Measurements from ENCODE around the gene DECR2. TPM values are rescaled to one million over a fixed set of nuclear protein-coding genes. Genes with fewer than 3 reads are reported as not detected.

Gene DECR2, protein sequence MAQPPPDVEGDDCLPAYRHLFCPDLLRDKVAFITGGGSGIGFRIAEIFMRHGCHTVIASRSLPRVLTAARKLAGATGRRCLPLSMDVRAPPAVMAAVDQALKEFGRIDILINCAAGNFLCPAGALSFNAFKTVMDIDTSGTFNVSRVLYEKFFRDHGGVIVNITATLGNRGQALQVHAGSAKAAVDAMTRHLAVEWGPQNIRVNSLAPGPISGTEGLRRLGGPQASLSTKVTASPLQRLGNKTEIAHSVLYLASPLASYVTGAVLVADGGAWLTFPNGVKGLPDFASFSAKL
- total RNA-seq (2011; cell fraction: chromatin; rRNA removed; ENCODE audit: low replicate concordance) = 27.0 and 84.4 TPM in 2 replicates
- total RNA-seq (2011; cell fraction: nucleolus; rRNA removed) = 49.9 and 50.8 TPM in 2 replicates
- 40.5 and 41.6 TPM in 2 replicates for total RNA-seq (2011; cell fraction: nucleoplasm; rRNA removed)
- total RNA-seq (2014; rRNA removed) = 16.8 and 18.4 TPM in 2 replicates
- 3.2 and 5.6 TPM in 2 replicates for total RNA-seq (2014; rRNA removed; fragmentation: Illumina TruSeq; extraction: Trizol)
- total RNA-seq (2015; rRNA removed; fragmentation: Illumina TruSeq; extraction: Trizol) = 10.3 and 10.6 TPM in 2 replicates
- 22.9 and 23.1 TPM in 2 replicates for total RNA-seq (2021)
- polyA plus RNA-seq (2011; rRNA removed) = 13.9 and 21.6 TPM in 2 replicates
- polyA plus RNA-seq (2011; cell fraction: cytosol; rRNA removed) = 22.5 and 45.9 TPM in 2 replicates
- polyA plus RNA-seq (2011; cell fraction: nucleus; rRNA removed) = 71.0 and 103 TPM in 2 replicates
- 18.3 and 22.5 TPM in 2 replicates for polyA plus RNA-seq (2012)
- 6.9 and 13.4 TPM in 2 replicates for polyA plus RNA-seq (2014; fragmentation: Illumina TruSeq; extraction: Trizol)
- polyA plus RNA-seq (2014; fragmentation: Nextera tagmentation; extraction: Ambion mirVana) = 1 to 10 TPM; 1.0 to 2.1 TPM
- polyA plus RNA-seq (2014; rRNA removed) = 31.9 and 33.1 TPM in 2 replicates
- 1.9 and 3.6 TPM in 2 replicates for polyA minus RNA-seq (2011; rRNA and poly(A)+ RNA removed)
- 7.8 and 10.6 TPM in 2 replicates for polyA minus RNA-seq (2011; cell fraction: cytosol; rRNA and poly(A)+ RNA removed)
- polyA minus RNA-seq (2011; cell fraction: nucleus; rRNA and poly(A)+ RNA removed) = 10.1 and 11.2 TPM in 2 replicates
- percentile 64 among the genes with signal in this experiment for Bru-seq, nascent RNA
- BruChase-seq, experiment 1, labeled RNA remaining after a 2-hour chase = percentile 53 among the genes with signal in this experiment
- BruChase-seq, experiment 2, labeled RNA remaining after a 6-hour chase = percentile 59 among the genes with signal in this experiment
- long read RNA-seq, experiment 1, transcript DECR2-201 (9 exons, 1,615 nt) = major isoform, 25 of 57 reads
- long read RNA-seq, experiment 1, partial matches to known transcripts = 14 of 57 reads
- long read RNA-seq, experiment 1, other reads (novel, unspliced or antisense) = 17 of 57 reads
- long read RNA-seq, experiment 2, transcript DECR2-201 (9 exons, 1,615 nt) = major isoform, 8 of 15 reads
- long read RNA-seq, experiment 2, partial matches to known transcripts = 1 of 15 reads
- long read RNA-seq, experiment 2, other reads (novel, unspliced or antisense) = 6 of 15 reads
- long read RNA-seq, experiment 3, transcript DECR2-201 (9 exons, 1,615 nt) = major isoform, 15 of 21 reads
- long read RNA-seq, experiment 3, partial matches to known transcripts = 1 of 21 reads
- long read RNA-seq, experiment 3, other reads (novel, unspliced or antisense) = 5 of 21 reads

DNA sequence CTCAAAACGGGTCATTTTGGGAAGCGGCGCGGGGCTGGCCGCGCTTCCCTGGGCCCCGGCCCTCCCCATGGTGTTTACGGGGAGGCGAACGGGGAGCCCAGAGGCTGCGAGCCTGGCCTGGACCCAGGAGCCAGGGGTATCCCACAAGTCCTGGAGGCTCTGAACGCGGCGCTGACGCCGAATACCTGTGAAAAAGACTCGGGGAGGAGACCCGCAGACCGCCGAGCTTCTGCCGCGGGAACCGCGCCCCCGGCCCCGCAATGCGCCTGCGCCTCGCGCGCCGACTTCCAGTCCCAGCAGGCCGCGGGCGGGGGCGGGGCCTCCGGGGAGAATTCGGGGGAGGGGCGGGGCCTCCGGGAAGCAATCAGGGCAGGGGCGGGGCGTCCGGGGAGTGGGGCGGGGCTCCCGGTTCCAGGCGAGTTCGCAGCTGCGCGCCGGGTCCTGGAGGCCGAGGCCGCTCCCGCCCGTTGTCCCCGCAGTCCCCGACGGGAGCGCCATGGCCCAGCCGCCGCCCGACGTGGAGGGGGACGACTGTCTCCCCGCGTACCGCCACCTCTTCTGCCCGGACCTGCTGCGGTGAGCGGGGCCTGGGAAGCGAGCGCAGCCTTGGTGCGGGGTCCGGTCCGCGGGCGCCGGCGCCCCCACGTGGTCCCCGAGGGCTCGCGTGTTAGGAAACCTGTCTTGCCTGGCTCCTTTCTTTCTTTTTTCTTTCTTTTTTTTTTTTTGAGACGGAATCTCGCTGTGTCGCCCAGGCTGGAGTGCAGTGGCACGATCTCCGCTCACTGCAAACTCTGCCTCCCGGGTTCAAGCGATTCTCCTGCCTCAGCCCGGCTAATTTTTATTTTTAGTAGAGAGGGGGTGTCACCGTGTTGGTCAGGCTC lies at the start of gene DECR2:
Gene DECR2 (plus strand): TSS at position 418 of the 881 bp plus-strand sequence. CDS start 79 bp downstream, at position 497.
- no peaks in the 10 kb centered on the region for H3K9me1 ChIP-seq (ENCODE audit: control insufficient read depth, insufficient read depth, low read length)
- no peaks in the 10 kb centered on the region for H4K20me1 ChIP-seq (replicated peaks; ENCODE audit: control insufficient read depth, insufficient read depth, low read length)
- H3K4me3 ChIP-seq = peak within 1 kb of the TSS; percentile 56
- CTCF ChIA-PET (ENCODE audit: low intra/inter-chr PET ratio) = no interaction called here
- peak within 1 kb of the TSS; percentile 74 for H3K4me2 ChIP-seq (ENCODE audit: insufficient read depth, low read length)
- H2AFZ ChIP-seq (ENCODE audit: low read depth, low read length) = peak within 1 kb of the TSS; percentile 92
- WGBS (ENCODE audit: insufficient coverage, low coverage, missing lambda C conversion rate) = under 1% methylated on average over 24 of the region's 91 CpGs
- in situ Hi-C loops (cut with MboI) (no loop called here), intact Hi-C loops (cut with micrococcal nuclease) (no loop called here)
- peak; percentile 80 for ATAC-seq
- peaks cover 44 to 72% of the 10 kb centered on the region in 2 experiments for H3K4me1 ChIP-seq (replicated peaks in 1 of 2; ENCODE audit: control insufficient read depth in 2 of 2, insufficient read depth in 2 of 2, low read length in 2 of 2)
- peak; percentile 93 to 97 (median 94) for DNase-seq (ENCODE audit: extremely low read depth in 1 of 4, low spot score in 3 of 4)
- H3K27ac ChIP-seq (ENCODE audit: extremely low read depth, low read depth, low read length) = peak within 1 kb of the TSS; percentile 84
- no peaks in the 10 kb centered on the region for H3K27me3 ChIP-seq (ENCODE audit: control insufficient read depth in 2 of 2, insufficient read depth in 2 of 2, low read length in 2 of 2)
- peaks cover 24% of the 10 kb centered on the region for H3K36me3 ChIP-seq (ENCODE audit: control insufficient read depth, insufficient read depth, low read length)
- peak within 1 kb of the TSS; percentile 78 to 97 for H3K9ac ChIP-seq (ENCODE audit: insufficient read depth in 1 of 2, low read depth in 2 of 2, low read length in 2 of 2)
- FAIRE-seq = peak; percentile 32
- BruUV-seq (replicated peaks) = no TSS peak
- POLR2A ChIA-PET = interaction anchor here (0.5 to 2.4 kb wide), 9 partner anchors 12 to 278 kb away, joined by 3 to 7 read pairs (median 3); partner anchors contain the start of genes MRPL28 and STUB1
- peaks cover 49% of the 10 kb centered on the region for H3K79me2 ChIP-seq (ENCODE audit: control insufficient read depth, insufficient read depth, low read length)
- no peaks in the 10 kb centered on the region for H3K9me3 ChIP-seq (replicated peaks; ENCODE audit: control insufficient read depth, insufficient read depth, low read depth, low read length)
- TF ChIP-seq, protein P1, sequence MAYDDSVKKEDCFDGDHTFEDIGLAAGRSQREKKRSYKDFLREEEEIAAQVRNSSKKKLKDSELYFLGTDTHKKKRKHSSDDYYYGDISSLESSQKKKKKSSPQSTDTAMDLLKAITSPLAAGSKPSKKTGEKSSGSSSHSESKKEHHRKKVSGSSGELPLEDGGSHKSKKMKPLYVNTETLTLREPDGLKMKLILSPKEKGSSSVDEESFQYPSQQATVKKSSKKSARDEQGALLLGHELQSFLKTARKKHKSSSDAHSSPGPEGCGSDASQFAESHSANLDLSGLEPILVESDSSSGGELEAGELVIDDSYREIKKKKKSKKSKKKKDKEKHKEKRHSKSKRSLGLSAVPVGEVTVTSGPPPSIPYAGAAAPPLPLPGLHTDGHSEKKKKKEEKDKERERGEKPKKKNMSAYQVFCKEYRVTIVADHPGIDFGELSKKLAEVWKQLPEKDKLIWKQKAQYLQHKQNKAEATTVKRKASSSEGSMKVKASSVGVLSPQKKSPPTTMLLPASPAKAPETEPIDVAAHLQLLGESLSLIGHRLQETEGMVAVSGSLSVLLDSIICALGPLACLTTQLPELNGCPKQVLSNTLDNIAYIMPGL (CRISPR knock-in tag; IDR thresholded peaks at IDR 0.05) = peak; percentile 59; the same call in 1 of the 2 replicates
- peak; percentile 77; the same call in 1 of the 2 replicates for TF ChIP-seq ZNF263 (CRISPR knock-in tag; IDR thresholded peaks at IDR 0.05; ENCODE audit: borderline replicate concordance)
- 0 out of 2 replicates have a peak, but pooled peaks have one; percentile 11 for TF ChIP-seq GATAD2A (IDR thresholded peaks at IDR 0.05)
- no peak for TF ChIP-seq PURB (CRISPR knock-in tag; IDR thresholded peaks at IDR 0.05; ENCODE audit: low read depth)
- TF ChIP-seq MYC (IDR thresholded peaks at IDR 0.05; ENCODE audit: low read depth, low read length) = peak; percentile 72
- TF ChIP-seq MYC (CRISPR knock-in tag; IDR thresholded peaks at IDR 0.05; ENCODE audit: borderline replicate concordance, low read depth) = no peak; the same call in 1 of the 2 replicates
- peak; percentile 27; the same call in 1 of the 2 replicates for TF ChIP-seq HNRNPL (IDR thresholded peaks at IDR 0.05; ENCODE audit: low read depth, low read length)
- TF ChIP-seq, protein P2, sequence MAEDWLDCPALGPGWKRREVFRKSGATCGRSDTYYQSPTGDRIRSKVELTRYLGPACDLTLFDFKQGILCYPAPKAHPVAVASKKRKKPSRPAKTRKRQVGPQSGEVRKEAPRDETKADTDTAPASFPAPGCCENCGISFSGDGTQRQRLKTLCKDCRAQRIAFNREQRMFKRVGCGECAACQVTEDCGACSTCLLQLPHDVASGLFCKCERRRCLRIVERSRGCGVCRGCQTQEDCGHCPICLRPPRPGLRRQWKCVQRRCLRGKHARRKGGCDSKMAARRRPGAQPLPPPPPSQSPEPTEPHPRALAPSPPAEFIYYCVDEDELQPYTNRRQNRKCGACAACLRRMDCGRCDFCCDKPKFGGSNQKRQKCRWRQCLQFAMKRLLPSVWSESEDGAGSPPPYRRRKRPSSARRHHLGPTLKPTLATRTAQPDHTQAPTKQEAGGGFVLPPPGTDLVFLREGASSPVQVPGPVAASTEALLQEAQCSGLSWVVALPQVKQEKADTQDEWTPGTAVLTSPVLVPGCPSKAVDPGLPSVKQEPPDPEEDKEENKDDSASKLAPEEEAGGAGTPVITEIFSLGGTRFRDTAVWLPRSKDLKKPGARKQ (CRISPR knock-in tag; IDR thresholded peaks at IDR 0.05) = no peak
- TF ChIP-seq DNMT1 (IDR thresholded peaks at IDR 0.05) = no peak
- no peak for TF ChIP-seq XRCC3 (IDR thresholded peaks at IDR 0.05)
- TF ChIP-seq TEAD1 (CRISPR knock-in tag; IDR thresholded peaks at IDR 0.05) = peak in 1 of 2 experiments; percentile 64; a peak in 1 of 4 replicates

Data from K562 (cell line).